Natural killer cell (primary cell): Measurements from ENCODE around the gene NRROS. TPM values are rescaled to one million over a fixed set of nuclear protein-coding genes. Genes with fewer than 3 reads are reported as not detected.
"Not testable (repeated sequence)": the region's sequence is repeated elsewhere in the genome, so short reads cannot be mapped to it uniquely, and the experiment has no call there.

Experiments
- ATAC-seq, 3 donors: fragments of 150-1000 bp in 2 of 3; fragments of 200-7000 bp in 1 of 3; cut with Tn5 transposase; 1 replicate in 1 of 3; 2 replicates in 2 of 3; pipeline ENCODE4 v1.10.0; 2021; ENCODE audit warnings: mild to moderate bottlenecking in 2 of 3, moderate library complexity in 2 of 3
- DNase-seq, 2 donors: peaks; one replicate each; pipeline versions ENCODE4 v3.0.0 to v3.0.0-alpha.2; 2013 to 2021; ENCODE audit warnings: mixed read lengths in 1 of 2
- H3K27ac ChIP-seq: one replicate; pipeline ENCODE4 v1.5.1; 2013; ENCODE audit warnings: mild to moderate bottlenecking, low read length
- H3K27me3 ChIP-seq: one replicate; pipeline ENCODE4 v1.6.1; 2013; ENCODE audit warnings: low read length; ENCODE audit not compliant: control insufficient read depth, insufficient read depth
- H3K36me3 ChIP-seq: one replicate; pipeline ENCODE4 v1.6.1; 2013; ENCODE audit warnings: low read length; ENCODE audit not compliant: control insufficient read depth, insufficient read depth
- H3K4me1 ChIP-seq: one replicate; pipeline ENCODE4 v1.6.1; 2013; ENCODE audit warnings: low read length; ENCODE audit not compliant: control insufficient read depth, insufficient read depth
- H3K4me3 ChIP-seq: one replicate; pipeline ENCODE4 v1.5.1; 2013; ENCODE audit warnings: low read length
- H3K9me3 ChIP-seq: one replicate; pipeline ENCODE4 v1.6.1; 2013; ENCODE audit warnings: low read length; ENCODE audit not compliant: control insufficient read depth, insufficient read depth
- H3K27ac Mint-ChIP-seq, 2 donors: one replicate each; pipeline ENCODE4 v1.8.0; 2022; ENCODE audit warnings: mild to moderate bottlenecking in 2 of 2, mixed read lengths in 2 of 2, moderate library complexity in 1 of 2
- H3K27me3 Mint-ChIP-seq, 2 donors: one replicate each; pipeline ENCODE4 v1.8.0; 2022; ENCODE audit warnings: low read depth in 2 of 2, mixed read lengths in 2 of 2
- H3K36me3 Mint-ChIP-seq: one replicate; pipeline ENCODE4 v1.8.0; 2022; ENCODE audit warnings: mixed read lengths
- H3K4me1 Mint-ChIP-seq, 2 donors: one replicate each; pipeline ENCODE4 v1.8.0; 2022; ENCODE audit warnings: mixed read lengths in 2 of 2
- H3K4me3 Mint-ChIP-seq: one replicate; pipeline ENCODE4 v1.8.0; 2022; ENCODE audit warnings: mild to moderate bottlenecking, moderate library complexity, mixed read lengths
- H3K9me3 Mint-ChIP-seq, 2 donors: one replicate each; pipeline ENCODE4 v1.8.0; 2022; ENCODE audit warnings: mixed read lengths in 2 of 2
- whole genome bisulfite sequencing: methylation state at CpG from one replicate; pipeline ENCODE4 v1.1.7; 2013; ENCODE audit warnings: missing lambda C conversion rate; ENCODE audit not compliant: insufficient coverage; 5-methylcytosine and 5-hydroxymethylcytosine counted together
- intact Hi-C: fragments of 100-400 bp; cut with micrococcal nuclease; formaldehyde crosslinking; loops from one replicate; pipeline ENCODE4 v1.14.2; 2022
- total RNA-seq, 4 donors: library from RNA; stranded (reverse); fragments of 120-200 nt in 1 of 4; gene quantifications; one replicate each; pipeline versions ENCODE4 v1.2.3 to v1.2.4, GENCODE V29; 2013 to 2022
- TF ChIP-seq, protein P1 (sequence below): fragments of 200-600 bp; IDR thresholded peaks from one replicate; pipeline ENCODE4 v1.8.0; 2022; ENCODE audit warnings: antibody characterized with exemption

NRROS gene
- total RNA-seq, 3 donors from 2014 or later (not counting 1 experiment from before 2014, with no cell fraction given), result 32.5 to 56.3 (median 56.2) TPM

DNA sequence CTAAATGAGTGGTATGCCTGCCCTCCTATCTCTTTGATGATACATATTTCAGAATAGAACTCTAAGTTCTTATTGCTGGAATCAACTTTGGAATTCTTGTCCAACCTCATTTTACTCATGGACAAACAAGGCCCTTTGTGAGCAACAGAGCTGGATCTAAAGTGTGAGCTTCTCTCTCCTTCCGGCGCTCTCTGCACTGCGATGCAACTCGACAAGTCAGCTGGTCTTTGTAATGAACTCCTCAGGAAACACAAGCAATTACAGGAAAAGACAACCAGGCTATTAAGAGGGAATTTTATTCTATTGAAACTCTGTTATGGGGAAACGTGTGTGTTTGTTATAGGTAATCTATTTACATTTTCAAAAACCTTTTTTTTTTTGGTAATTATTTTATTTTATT, 20.3 kb upstream of the NRROS start:
- Mint-ChIP-seq H3K36me3 (no peaks in the 10 kb centered on the region), H3K4me3 (no peak overlapping the region), H3K27me3 (no peaks in the 10 kb centered on the region), H3K27ac (peak overlapping the region in 1 of 2 donors; percentile 11), H3K9me3 (no peaks in the 10 kb centered on the region), H3K4me1 (peaks cover 19 to 22% of the 10 kb centered on the region in 2 donors)
- Histone ChIP-seq H3K9me3 (no peaks in the 10 kb centered on the region), H3K27ac (no peak overlapping the region), H3K4me1 (peaks cover 20% of the 10 kb centered on the region), H3K4me3 (no peak overlapping the region), H3K36me3 (no peaks in the 10 kb centered on the region), H3K27me3 (no peaks in the 10 kb centered on the region)
- intact Hi-C loops, result no loop called here
- 59% methylated on average over 4 of the region's 5 CpGs for WGBS
- ATAC-seq (no peak), DNase-seq (no peak)
- TF ChIP-seq, protein P1, sequence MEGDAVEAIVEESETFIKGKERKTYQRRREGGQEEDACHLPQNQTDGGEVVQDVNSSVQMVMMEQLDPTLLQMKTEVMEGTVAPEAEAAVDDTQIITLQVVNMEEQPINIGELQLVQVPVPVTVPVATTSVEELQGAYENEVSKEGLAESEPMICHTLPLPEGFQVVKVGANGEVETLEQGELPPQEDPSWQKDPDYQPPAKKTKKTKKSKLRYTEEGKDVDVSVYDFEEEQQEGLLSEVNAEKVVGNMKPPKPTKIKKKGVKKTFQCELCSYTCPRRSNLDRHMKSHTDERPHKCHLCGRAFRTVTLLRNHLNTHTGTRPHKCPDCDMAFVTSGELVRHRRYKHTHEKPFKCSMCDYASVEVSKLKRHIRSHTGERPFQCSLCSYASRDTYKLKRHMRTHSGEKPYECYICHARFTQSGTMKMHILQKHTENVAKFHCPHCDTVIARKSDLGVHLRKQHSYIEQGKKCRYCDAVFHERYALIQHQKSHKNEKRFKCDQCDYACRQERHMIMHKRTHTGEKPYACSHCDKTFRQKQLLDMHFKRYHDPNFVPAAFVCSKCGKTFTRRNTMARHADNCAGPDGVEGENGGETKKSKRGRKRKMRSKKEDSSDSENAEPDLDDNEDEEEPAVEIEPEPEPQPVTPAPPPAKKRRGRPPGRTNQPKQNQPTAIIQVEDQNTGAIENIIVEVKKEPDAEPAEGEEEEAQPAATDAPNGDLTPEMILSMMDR, result no peak

DNA sequence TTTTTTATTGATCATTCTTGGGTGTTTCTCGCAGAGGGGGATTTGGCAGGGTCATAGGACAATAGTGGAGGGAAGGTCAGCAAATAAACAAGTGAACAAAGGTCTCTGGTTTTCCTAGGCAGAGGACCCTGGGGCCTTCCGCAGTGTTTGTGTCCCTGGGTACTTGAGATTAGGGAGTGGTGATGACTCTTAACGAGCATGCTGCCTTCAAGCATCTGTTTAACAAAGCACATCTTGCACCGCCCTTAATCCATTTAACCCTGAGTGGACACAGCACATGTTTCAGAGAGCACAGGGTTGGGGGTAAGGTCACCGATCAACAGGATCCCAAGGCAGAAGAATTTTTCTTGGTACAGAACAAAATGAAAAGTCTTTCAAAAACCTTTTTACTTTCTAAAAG, 19.9 kb upstream of the NRROS start:
- no CpG with 5 or more reads among the region's 5 CpGs for WGBS
- Mint-ChIP-seq H3K27ac (peak overlapping the region; percentile 58 to 71), H3K4me3 (peak overlapping the region; percentile 56), H3K4me1 (peaks cover 23 to 26% of the 10 kb centered on the region in 2 donors)
- H3K9me3 Mint-ChIP-seq, H3K27ac ChIP-seq, H3K27me3 ChIP-seq, H3K36me3 ChIP-seq, H3K4me3 ChIP-seq, intact Hi-C loops, H3K9me3 ChIP-seq, H3K27me3 Mint-ChIP-seq, ATAC-seq, H3K36me3 Mint-ChIP-seq, DNase-seq: not testable (repeated sequence)
- H3K4me1 ChIP-seq, result peaks cover 23% of the 10 kb centered on the region

DNA sequence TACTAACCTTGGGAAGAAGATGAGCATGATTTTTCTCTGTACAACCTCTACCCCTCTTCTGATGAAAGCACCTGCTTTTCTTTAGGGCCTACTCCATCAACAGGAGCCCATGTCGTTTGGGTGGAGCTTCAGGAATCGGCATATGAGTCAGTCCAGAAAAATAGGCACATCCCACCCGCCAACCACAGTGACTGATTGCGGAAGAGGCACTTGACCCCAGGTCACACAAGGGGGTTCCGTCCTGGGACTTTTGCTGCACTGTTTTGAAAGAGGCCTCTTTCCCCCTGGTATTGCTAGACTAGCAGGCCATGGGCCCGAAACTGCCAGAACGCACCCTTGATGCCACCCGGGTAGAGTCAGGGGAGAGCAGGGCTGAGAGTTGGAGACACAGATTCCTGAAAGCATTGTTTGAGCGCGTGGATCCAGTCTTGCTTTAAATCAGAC, 19.3 kb upstream of the NRROS start:
- no peaks in the 10 kb centered on the region for H3K36me3 Mint-ChIP-seq
- peak in 1 of 2 donors; percentile 46 for DNase-seq
- TF ChIP-seq, protein P1, result no peak
- peak overlapping the region; percentile 58 to 71 for H3K27ac Mint-ChIP-seq
- no peaks in the 10 kb centered on the region for H3K9me3 Mint-ChIP-seq
- H3K9me3 ChIP-seq, result no peaks in the 10 kb centered on the region
- peak; percentile 18 to 75 (median 72) for ATAC-seq
- no peak overlapping the region for H3K4me3 ChIP-seq
- H3K27me3 ChIP-seq, result no peaks in the 10 kb centered on the region
- H3K4me3 Mint-ChIP-seq, result peak overlapping the region; percentile 56
- H3K27ac ChIP-seq, result peak overlapping the region; percentile 35
- WGBS, result 76% methylated on average over 10 of the region's 10 CpGs
- no peaks in the 10 kb centered on the region for H3K36me3 ChIP-seq
- no peaks in the 10 kb centered on the region for H3K27me3 Mint-ChIP-seq
- H3K4me1 ChIP-seq, result peaks cover 28% of the 10 kb centered on the region
- peaks cover 29 to 31% of the 10 kb centered on the region in 2 donors for H3K4me1 Mint-ChIP-seq
- intact Hi-C loops, result no loop called here

DNA sequence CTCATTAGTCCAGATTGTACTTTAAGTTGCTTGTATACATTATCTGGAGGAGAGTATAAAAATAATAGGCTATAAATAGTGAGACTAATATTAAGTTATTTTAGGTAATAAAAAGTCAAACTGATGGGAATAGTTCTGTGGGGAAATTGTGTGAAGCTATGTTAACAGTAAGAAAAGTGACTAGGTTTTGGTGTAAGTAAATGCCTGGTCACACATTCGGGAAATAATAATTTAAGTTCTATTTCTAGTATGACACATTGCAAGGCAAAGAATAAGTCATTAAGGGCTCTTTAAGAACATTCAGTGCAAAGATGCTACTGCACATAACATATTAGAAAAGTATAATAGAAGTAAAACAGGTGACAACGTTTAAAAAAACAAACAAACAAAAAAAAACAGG, 18.8 kb upstream of the NRROS start:
- peaks cover 34% of the 10 kb centered on the region for H3K4me1 ChIP-seq
- TF ChIP-seq, protein P1, result no peak
- Mint-ChIP-seq H3K4me1 (peaks cover 33 to 35% of the 10 kb centered on the region in 2 donors), H3K4me3 (no peak overlapping the region), H3K27ac (peak overlapping the region; percentile 58 to 71), H3K9me3 (no peaks in the 10 kb centered on the region), H3K36me3 (no peaks in the 10 kb centered on the region), H3K27me3 (no peaks in the 10 kb centered on the region)
- intact Hi-C loops, result no loop called here
- no peak overlapping the region for H3K4me3 ChIP-seq
- DNase-seq, result no peak
- H3K27ac ChIP-seq, result no peak overlapping the region
- no peaks in the 10 kb centered on the region for H3K9me3 ChIP-seq
- ATAC-seq, result no peak
- no peaks in the 10 kb centered on the region for H3K36me3 ChIP-seq
- no peaks in the 10 kb centered on the region for H3K27me3 ChIP-seq
- WGBS, result 73% methylated on average over 2 of the region's 2 CpGs
